ENCODE data around the gene NFATC1.

Gene NFATC1

GRCh38 chr18:79405019-79405780 is 9.5 kb downstream of the NFATC1 start:
- DNase-seq (ENCODE audit: low spot score): no peak

DNA sequence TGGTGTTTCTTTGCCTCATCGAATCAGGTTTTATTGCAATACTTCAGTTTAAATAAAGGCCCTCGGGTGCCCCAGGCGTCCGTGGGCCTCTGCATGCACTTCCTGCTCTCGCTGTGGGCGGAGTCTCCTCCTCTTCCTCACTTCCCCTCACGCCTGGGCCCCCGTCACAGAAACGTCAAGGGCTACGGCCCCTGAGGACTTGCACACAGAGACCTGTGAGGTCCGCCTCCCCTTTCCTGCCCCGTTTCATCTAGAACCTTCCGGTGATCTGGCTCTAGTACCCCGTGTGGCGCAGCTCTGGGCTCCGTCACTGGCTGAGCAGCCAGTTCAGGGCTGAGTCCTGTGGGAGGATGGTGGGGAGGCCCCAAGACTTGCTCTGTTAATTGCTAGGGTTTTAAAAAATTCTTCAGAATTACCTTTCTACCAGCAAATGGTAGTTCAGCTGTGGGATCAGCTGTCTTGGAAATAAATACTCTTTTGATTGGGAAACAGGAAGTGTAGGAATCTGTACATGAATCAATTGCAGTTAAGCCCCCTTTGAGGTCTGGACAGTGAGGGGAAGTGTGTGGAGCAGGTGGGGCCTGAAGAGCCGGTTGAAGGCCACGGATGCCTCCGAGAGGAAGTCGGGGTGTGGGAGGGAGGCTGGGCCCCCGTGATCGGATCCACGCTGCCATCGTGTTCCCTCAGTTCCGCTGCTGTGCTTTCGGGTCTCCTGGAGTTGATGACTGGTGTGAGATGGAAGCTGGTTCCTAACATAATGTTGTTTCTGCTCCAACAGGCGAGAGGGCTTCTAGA is 10.2 kb downstream of the NFATC1 start:
- no peak for DNase-seq (ENCODE audit: low spot score)

DNA sequence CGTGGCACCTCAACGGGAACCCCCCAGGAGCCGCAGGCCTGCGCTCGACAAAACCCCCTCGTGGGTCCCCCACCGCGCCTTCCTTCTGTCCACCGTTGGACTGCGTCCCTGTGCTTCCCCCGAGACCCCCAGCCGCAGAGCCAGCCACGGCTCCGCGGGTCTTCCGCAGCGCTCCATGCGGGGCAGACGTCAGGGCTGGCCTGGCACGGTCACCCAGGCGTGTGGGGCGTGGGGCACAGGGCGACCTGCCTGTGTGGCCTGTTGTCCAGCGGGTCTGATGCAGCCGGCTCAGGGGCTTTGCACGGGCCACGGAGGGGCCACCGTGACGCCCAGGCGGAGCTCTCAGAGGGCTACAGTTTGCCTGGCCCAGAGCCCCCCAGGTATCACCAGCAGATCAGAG is 11.0 kb downstream of the NFATC1 start:
- DNase-seq (ENCODE audit: low spot score): no peak

- no peak for DNase-seq (ENCODE audit: low spot score)
Observed at GRCh38 chr18:79409313-79409712, 13.6 kb downstream of the NFATC1 start.

DNA sequence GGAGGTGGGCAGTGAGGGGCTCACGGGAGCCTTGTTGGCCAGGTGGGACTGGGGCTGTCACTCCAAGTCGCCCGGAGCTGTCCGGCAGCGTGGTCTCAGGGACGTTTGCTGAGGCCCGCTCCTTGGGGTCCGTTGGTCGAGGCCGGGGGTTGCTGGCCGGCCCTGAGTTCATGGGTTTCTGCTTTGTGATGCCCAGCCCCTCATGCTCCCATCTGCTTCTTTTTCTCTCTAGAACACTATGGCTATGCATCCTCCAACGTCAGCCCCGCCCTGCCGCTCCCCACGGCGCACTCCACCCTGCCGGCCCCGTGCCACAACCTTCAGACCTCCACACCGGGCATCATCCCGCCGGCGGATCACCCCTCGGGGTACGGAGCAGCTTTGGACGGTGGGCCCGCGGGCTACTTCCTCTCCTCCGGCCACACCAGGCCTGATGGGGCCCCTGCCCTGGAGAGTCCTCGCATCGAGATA is 14.5 kb downstream of the NFATC1 start:
- no peak for DNase-seq (ENCODE audit: low spot score)

DNA sequence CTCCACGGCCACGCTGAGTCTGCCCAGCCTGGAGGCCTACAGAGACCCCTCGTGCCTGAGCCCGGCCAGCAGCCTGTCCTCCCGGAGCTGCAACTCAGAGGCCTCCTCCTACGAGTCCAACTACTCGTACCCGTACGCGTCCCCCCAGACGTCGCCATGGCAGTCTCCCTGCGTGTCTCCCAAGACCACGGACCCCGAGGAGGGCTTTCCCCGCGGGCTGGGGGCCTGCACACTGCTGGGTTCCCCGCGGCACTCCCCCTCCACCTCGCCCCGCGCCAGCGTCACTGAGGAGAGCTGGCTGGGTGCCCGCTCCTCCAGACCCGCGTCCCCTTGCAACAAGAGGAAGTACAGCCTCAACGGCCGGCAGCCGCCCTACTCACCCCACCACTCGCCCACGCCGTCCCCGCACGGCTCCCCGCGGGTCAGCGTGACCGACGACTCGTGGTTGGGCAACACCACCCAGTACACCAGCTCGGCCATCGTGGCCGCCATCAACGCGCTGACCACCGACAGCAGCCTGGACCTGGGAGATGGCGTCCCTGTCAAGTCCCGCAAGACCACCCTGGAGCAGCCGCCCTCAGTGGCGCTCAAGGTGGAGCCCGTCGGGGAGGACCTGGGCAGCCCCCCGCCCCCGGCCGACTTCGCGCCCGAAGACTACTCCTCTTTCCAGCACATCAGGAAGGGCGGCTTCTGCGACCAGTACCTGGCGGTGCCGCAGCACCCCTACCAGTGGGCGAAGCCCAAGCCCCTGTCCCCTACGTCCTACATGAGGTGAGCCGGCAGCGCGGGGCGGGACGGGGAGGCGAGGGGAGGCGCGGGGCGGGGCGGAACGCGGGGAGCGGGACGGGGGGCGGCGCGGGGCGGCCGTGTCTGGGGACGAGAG is 15.2 kb downstream of the NFATC1 start:
- DNase-seq (ENCODE audit: low spot score): no peak

DNA sequence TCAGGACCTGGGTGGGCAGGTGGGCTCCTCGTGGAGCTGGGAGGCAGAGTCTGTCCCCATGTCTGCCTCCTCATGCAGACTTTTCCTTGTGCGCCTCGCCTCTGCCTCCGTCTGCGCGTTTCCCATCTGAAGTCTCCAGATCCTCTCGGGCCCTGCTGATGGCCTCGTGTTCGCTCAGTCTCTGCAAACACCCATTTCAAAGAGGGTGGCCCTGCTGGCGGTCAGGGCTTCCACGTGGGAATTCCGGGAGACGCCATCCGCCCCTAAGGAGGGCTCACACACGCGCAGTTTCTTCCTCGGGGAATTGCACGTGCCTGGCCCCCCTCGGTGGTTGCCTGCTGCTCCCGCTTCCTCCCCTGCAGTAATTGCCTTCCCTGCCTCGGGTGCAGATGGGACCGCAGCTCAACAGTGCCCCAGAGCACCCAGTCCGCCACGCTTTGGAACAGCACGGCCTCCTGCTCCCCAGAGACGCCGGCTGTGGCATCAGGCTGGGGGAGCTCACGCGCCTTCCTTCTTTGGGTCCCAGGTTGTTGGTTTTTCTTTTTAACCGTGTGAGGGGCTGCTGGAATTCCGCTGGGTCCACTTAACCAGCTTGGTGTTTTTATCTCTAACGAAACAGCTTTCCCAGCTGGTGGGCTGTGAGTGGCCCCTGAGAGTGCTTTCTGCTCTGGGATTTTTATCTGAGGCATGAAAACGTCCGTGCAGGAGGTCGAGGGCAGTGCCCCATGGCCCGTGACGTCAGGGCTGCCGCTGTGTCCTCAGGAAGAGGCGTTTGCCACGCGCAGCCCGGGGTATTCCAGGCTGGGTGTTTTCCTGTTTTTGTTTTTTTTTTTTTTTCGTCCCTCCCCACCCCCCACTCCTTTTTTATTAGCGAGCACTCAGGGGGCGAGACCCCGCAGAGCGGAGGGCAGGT is 16.1 kb downstream of the NFATC1 start:
- no peak for DNase-seq (ENCODE audit: low spot score)

- DNase-seq (ENCODE audit: low spot score): no peak
Observed at GRCh38 chr18:79413025-79413424, 17.3 kb downstream of the NFATC1 start.

- DNase-seq (ENCODE audit: low spot score): no peak
Observed at GRCh38 chr18:79413426-79413825, 17.7 kb downstream of the NFATC1 start.

GRCh38 chr18:79413901-79414300 is 18.2 kb downstream of the NFATC1 start:
- no peak for DNase-seq (ENCODE audit: low spot score)

DNA sequence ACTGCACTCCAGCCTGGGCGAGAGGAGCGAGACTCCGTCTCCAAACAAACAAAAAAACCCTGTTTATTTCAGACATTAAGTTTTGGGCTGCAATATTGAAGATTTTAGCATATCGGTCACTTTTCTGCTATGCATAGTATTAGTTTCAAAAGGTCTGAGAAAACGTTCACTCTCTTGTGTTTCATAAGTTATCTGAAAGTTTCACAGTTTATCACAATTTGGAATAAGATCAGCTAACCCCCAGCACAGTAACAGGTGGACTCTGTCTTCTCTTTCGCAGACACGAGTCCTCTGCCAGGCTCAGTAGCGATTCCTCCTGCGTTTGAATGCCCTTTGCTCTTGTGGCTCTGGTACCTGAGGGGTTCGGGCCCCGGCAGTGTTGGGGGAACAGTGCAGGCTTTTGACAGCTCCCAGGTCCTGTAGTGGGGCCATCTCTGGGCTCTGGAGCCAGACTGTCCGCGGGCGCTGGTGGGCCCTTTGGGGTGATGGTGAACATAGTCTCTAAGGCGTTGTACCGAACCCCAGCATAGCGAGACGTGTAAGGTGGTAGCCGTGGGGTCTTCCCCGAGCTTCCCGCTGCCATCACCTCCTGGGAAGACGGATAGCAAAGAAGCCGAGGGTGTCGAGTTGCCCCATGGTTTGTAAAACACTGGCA is 20.4 kb downstream of the NFATC1 start:
- no peak for DNase-seq (ENCODE audit: low spot score)

- no peak for DNase-seq (ENCODE audit: low spot score)
Observed at GRCh38 chr18:79416677-79417052, 20.9 kb downstream of the NFATC1 start.

- no peak for DNase-seq (ENCODE audit: low spot score)
Observed at GRCh38 chr18:79418236-79418635, 22.5 kb downstream of the NFATC1 start.

GRCh38 chr18:79418642-79419041 is 22.9 kb downstream of the NFATC1 start:
- DNase-seq (ENCODE audit: low spot score): no peak

GRCh38 chr18:79420033-79420745 is 24.5 kb downstream of the NFATC1 start:
- DNase-seq (ENCODE audit: low spot score): peak; percentile 44

GRCh38 chr18:79421275-79421857 is 25.6 kb downstream of the NFATC1 start:
- DNase-seq (ENCODE audit: low spot score): no peak

GRCh38 chr18:79422022-79422782 is 26.5 kb downstream of the NFATC1 start:
- no peak for DNase-seq (ENCODE audit: low spot score)

GRCh38 chr18:79422783-79423165 is 27.0 kb downstream of the NFATC1 start:
- no peak for DNase-seq (ENCODE audit: low spot score)

Data from cerebellar cortex (tissue), 1 donor.